ENCODE results near the gene DLX5.
"Not testable (repeated sequence)": the region's sequence is repeated elsewhere in the genome, so short reads cannot be mapped to it uniquely, and the experiment has no call there.

Gene DLX5

GRCh38 chr7:97024209-97025129, at the start of gene DLX5:
TSS of gene DLX5 (minus strand) at chr7:97024831. CDS start at chr7:97024623, 208 bp downstream.
- TF ChIP-seq, protein P1, sequence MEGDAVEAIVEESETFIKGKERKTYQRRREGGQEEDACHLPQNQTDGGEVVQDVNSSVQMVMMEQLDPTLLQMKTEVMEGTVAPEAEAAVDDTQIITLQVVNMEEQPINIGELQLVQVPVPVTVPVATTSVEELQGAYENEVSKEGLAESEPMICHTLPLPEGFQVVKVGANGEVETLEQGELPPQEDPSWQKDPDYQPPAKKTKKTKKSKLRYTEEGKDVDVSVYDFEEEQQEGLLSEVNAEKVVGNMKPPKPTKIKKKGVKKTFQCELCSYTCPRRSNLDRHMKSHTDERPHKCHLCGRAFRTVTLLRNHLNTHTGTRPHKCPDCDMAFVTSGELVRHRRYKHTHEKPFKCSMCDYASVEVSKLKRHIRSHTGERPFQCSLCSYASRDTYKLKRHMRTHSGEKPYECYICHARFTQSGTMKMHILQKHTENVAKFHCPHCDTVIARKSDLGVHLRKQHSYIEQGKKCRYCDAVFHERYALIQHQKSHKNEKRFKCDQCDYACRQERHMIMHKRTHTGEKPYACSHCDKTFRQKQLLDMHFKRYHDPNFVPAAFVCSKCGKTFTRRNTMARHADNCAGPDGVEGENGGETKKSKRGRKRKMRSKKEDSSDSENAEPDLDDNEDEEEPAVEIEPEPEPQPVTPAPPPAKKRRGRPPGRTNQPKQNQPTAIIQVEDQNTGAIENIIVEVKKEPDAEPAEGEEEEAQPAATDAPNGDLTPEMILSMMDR (IDR thresholded peaks at IDR 0.05; ENCODE audit: low read depth, low read length), result no peak
- H3K4me3 ChIP-seq (ENCODE audit: low read depth, low read length), result peak within 1 kb of the TSS; percentile 20

DNA sequence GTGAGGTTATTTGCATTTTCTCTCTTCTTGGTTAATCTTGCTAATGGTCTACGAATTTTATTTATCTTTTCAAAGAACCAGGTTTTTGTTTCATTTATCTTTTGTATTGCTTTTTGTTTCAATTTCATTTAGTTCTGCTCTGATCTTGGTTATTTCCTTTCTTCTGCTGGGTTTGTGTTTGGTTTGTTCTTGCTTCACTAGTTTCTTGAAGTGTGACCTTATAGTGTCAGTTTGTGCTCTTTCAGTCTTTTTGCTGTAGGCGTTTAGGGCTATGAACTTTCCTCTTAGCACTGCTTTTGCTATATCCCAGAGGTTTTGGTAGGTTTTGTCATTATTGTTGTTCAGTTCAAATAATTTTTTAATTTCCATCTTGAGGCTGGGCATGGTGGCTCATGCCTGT, 47.4 kb upstream of the DLX5 start:
- H3K4me3 ChIP-seq (ENCODE audit: low read depth, low read length), result not testable (repeated sequence)

- TF ChIP-seq, protein P1 (IDR thresholded peaks at IDR 0.05; ENCODE audit: low read depth, low read length), result peak; percentile 43
- H3K4me3 ChIP-seq (ENCODE audit: low read depth, low read length), result no peak overlapping the region
Observed at GRCh38 chr7:97064972-97065587, 40.4 kb upstream of the DLX5 start.

DNA sequence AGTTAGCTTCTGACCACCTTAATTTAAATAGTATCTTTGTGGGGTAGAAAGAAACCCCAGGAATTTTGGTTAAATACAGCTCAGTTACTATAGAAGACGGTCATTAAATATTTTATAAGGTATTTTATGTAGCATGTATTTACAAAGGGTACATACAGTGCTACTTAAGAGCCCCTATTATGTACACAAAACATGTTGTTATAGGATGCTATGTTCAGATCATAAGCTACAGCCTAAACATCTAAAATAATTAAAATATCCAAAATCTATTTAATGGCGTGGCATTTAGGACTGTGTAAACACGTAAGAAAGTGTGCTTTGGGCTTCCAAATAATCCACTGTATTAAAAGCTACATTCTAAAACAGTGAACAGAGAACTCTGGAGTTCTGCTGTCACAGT, 39.4 kb upstream of the DLX5 start:
- H3K4me3 ChIP-seq (ENCODE audit: low read depth, low read length), result no peak overlapping the region
- TF ChIP-seq, protein P1 (IDR thresholded peaks at IDR 0.05; ENCODE audit: low read depth, low read length), result no peak

- no peak overlapping the region for H3K4me3 ChIP-seq (ENCODE audit: low read depth, low read length)
- TF ChIP-seq, protein P1 (IDR thresholded peaks at IDR 0.05; ENCODE audit: low read depth, low read length), result no peak
Observed at GRCh38 chr7:97043281-97043680, 18.6 kb upstream of the DLX5 start.

DNA sequence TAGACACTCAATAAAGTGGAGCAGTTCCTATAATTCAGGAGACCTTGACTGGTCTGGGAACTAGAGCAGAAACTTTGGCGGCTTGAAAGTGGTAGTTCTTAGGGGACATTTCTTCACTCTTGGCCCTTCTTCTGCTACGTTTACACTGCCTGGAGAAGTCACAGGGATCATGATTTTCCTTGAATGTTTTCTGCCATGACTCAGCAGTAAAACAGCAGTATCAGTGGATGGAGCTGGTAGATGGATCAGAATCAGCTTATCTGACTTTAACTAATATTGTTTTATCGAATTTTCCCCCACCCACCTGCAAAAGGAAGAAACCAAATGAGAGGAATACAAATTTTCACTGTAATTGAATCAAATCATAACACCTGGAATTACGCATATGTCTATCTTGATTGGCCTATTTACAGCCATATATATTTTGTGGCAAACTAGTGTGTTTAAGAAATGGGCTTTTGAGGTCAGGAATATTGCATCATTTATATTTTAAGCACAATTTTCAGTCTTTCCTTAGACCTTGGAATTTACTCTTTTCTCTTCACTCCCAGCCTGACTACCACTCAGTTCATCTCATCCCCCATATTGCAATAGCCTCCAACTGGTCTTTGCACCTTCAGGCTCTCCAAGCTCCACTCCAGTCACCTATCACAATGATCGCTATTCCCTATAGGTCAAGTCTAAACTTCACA, 14.9 kb upstream of the DLX5 start:
- TF ChIP-seq, protein P1 (IDR thresholded peaks at IDR 0.05; ENCODE audit: low read depth, low read length), result no peak
- no peak overlapping the region for H3K4me3 ChIP-seq (ENCODE audit: low read depth, low read length)

GRCh38 chr7:97034213-97034852, 9.7 kb upstream of the DLX5 start:
- not testable (repeated sequence) for H3K4me3 ChIP-seq (ENCODE audit: low read depth, low read length)
